ENCODE results near the gene FHIT. TPM values are rescaled to one million over a fixed set of nuclear protein-coding genes. Genes with fewer than 3 reads are reported as not detected.
A peak's percentile ranks its signal among the peaks of the same experiment; 100 is the strongest.

Gene FHIT
- total and polyA plus RNA-seq, 8 donors, result 1.8 to 10.6 (median 7.1) TPM

GRCh38 chr3:59751606-59752005, 1499.6 kb downstream of the FHIT start:
- no peak overlapping the region for H3K4me3 ChIP-seq
- TF ChIP-seq EP300 (IDR thresholded peaks at IDR 0.05) (no peak), POLR2AphosphoS5 (IDR thresholded peaks at IDR 0.05) (no peak), CTCF (IDR thresholded peaks at IDR 0.05) (no peak), POLR2A (IDR thresholded peaks at IDR 0.05) (no peak)
- H3K27me3 ChIP-seq, result no peaks in the 10 kb centered on the region
- no peaks in the 10 kb centered on the region for H3K9me3 ChIP-seq
- H3K4me1 ChIP-seq, result peaks cover 0 to 11% (median 3%) of the 10 kb centered on the region in 4 donors
- no peak for DNase-seq
- H3K27ac ChIP-seq, result no peak overlapping the region
- H3K36me3 ChIP-seq, result no peaks in the 10 kb centered on the region
- intact Hi-C loops (cut with DNase I; ENCODE audit: low total_unique reads), result no loop called here
- WGBS, 5 donors, result 93 to 97% (median 96%) methylated on average over 4 of the region's 4 CpGs

GRCh38 chr3:59750391-59750790, 1500.9 kb downstream of the FHIT start:
- intact Hi-C loops (cut with DNase I; ENCODE audit: low total_unique reads), result no loop called here
- 61 to 74% (median 71%) methylated on average over 1 of the region's 1 CpG for WGBS, 5 donors
- H3K27me3 ChIP-seq, result no peaks in the 10 kb centered on the region
- H3K27ac ChIP-seq, result no peak overlapping the region
- TF ChIP-seq EP300 (IDR thresholded peaks at IDR 0.05) (no peak), POLR2A (IDR thresholded peaks at IDR 0.05) (no peak), POLR2AphosphoS5 (IDR thresholded peaks at IDR 0.05) (no peak), CTCF (IDR thresholded peaks at IDR 0.05) (no peak)
- no peak for DNase-seq
- H3K36me3 ChIP-seq, result no peaks in the 10 kb centered on the region
- no peaks in the 10 kb centered on the region for H3K9me3 ChIP-seq
- H3K4me3 ChIP-seq, result no peak overlapping the region
- peaks cover 0 to 11% (median 3%) of the 10 kb centered on the region in 4 donors for H3K4me1 ChIP-seq

- DNase-seq, result peak in 1 of 2 donors; percentile 24
- TF ChIP-seq CTCF (IDR thresholded peaks at IDR 0.05), result no peak
- TF ChIP-seq POLR2AphosphoS5 (IDR thresholded peaks at IDR 0.05), result peak in 1 of 3 donors; percentile 18
- H3K27ac ChIP-seq, result peak overlapping the region in 2 of 5 donors; percentile 2 to 25
- 48 to 75% (median 69%) methylated on average over 6 of the region's 6 CpGs for WGBS, 5 donors
- peaks cover 0 to 11% (median 3%) of the 10 kb centered on the region in 4 donors for H3K4me1 ChIP-seq
- H3K9me3 ChIP-seq, result no peaks in the 10 kb centered on the region
- no peaks in the 10 kb centered on the region for H3K36me3 ChIP-seq
- no peaks in the 10 kb centered on the region for H3K27me3 ChIP-seq
- intact Hi-C loops (cut with DNase I; ENCODE audit: low total_unique reads), result no loop called here
- H3K4me3 ChIP-seq, result no peak overlapping the region
Measured at GRCh38 chr3:59749291-59749690, 1502.0 kb downstream of the FHIT start.

- 61 to 99% (median 97%) methylated on average over 3 of the region's 3 CpGs for WGBS, 5 donors
- peaks cover 0 to 11% (median 3%) of the 10 kb centered on the region in 4 donors for H3K4me1 ChIP-seq
- H3K9me3 ChIP-seq, result no peaks in the 10 kb centered on the region
- TF ChIP-seq POLR2A (IDR thresholded peaks at IDR 0.05) (no peak), EP300 (IDR thresholded peaks at IDR 0.05) (no peak), CTCF (IDR thresholded peaks at IDR 0.05) (no peak), POLR2AphosphoS5 (IDR thresholded peaks at IDR 0.05) (no peak)
- H3K27me3 ChIP-seq, result no peaks in the 10 kb centered on the region
- intact Hi-C loops (cut with DNase I; ENCODE audit: low total_unique reads), result no loop called here
- H3K27ac ChIP-seq, result no peak overlapping the region
- DNase-seq, result no peak
- H3K36me3 ChIP-seq, result no peaks in the 10 kb centered on the region
- H3K4me3 ChIP-seq, result no peak overlapping the region
Measured at GRCh38 chr3:59746585-59746984, 1504.7 kb downstream of the FHIT start.
